HG03520 (cell line): ENCODE data around the gene FADS2.
A peak's percentile ranks its signal among the peaks of the same experiment; 100 is the strongest.

ENCODE experiments used
- ATAC-seq: cut with Tn5 transposase; IDR thresholded peaks from one replicate; pipeline ENCODE4 v1.9.1; 2021; ENCODE audit warnings: mild to moderate bottlenecking, moderate library complexity; ENCODE audit not compliant: unreplicated experiment

Gene FADS2

GRCh38 chr11:61883327-61883726, 55.2 kb downstream of the FADS2 start:
- no peak for ATAC-seq

- no peak for ATAC-seq
These were observed 55.8 kb downstream of the FADS2 start for GRCh38 chr11:61883947-61884346.

GRCh38 chr11:61885166-61885778, 57.2 kb downstream of the FADS2 start:
- no peak for ATAC-seq

GRCh38 chr11:61885784-61886580, 57.9 kb downstream of the FADS2 start:
- ATAC-seq: no peak

- ATAC-seq: no peak
These were observed 58.5 kb downstream of the FADS2 start for GRCh38 chr11:61886643-61887042.

GRCh38 chr11:61887839-61888494, 59.9 kb downstream of the FADS2 start:
- no peak for ATAC-seq

- ATAC-seq: no peak
These were observed 60.5 kb downstream of the FADS2 start for GRCh38 chr11:61888590-61888989.

- ATAC-seq: no peak
These were observed 61.7 kb downstream of the FADS2 start for GRCh38 chr11:61889831-61890230.

- peak; percentile 8 for ATAC-seq
These were observed 62.6 kb downstream of the FADS2 start for GRCh38 chr11:61890529-61891330.

- ATAC-seq: peak; percentile 39
These were observed 63.4 kb downstream of the FADS2 start, which contains the start of gene FADS3 for GRCh38 chr11:61891331-61892084. FADS3 (minus strand) TSS chr11:61891545; CDS start chr11:61891381, 164 bp downstream.

GRCh38 chr11:61892085-61892370, 63.9 kb downstream of the FADS2 start:
- ATAC-seq: no peak

GRCh38 chr11:61893981-61894380, 65.9 kb downstream of the FADS2 start:
- no peak for ATAC-seq

- no peak for ATAC-seq
These were observed 67.1 kb downstream of the FADS2 start for GRCh38 chr11:61895046-61895717.

GRCh38 chr11:61895718-61896059, 67.6 kb downstream of the FADS2 start:
- ATAC-seq: no peak

- no peak for ATAC-seq
These were observed 68.7 kb downstream of the FADS2 start for GRCh38 chr11:61896665-61897386.

GRCh38 chr11:61897387-61898246, 69.5 kb downstream of the FADS2 start:
- ATAC-seq: no peak

GRCh38 chr11:61898247-61898582, 70.1 kb downstream of the FADS2 start:
- ATAC-seq: no peak

- ATAC-seq: peak; percentile 58
These were observed 71.2 kb downstream of the FADS2 start for GRCh38 chr11:61899146-61899841.
